ENCODE data around the gene NUP210L. TPM values are rescaled to one million over a fixed set of nuclear protein-coding genes. Genes with fewer than 3 reads are reported as not detected.

The NUP210L gene
- total and polyA plus RNA-seq, 9 of the 15 experiments (the other 6 are each of a cell fraction or from before 2014, with no cell fraction given) = 0.01 to 0.04 TPM; not detected in 7

- TF ChIP-seq ZNF407 (IDR thresholded peaks at IDR 0.05; ENCODE audit: low read depth) = no peak
- peak; percentile 89 for TF ChIP-seq KDM5B (IDR thresholded peaks at IDR 0.05; ENCODE audit: insufficient replicate concordance, low read depth, low read length)
- TF ChIP-seq ZNF764 (CRISPR knock-in tag; IDR thresholded peaks at IDR 0.05; ENCODE audit: low read depth) = no peak
- no peak for TF ChIP-seq SMAD3 (CRISPR knock-in tag; conservative IDR thresholded peaks at IDR 0.05)
- TF ChIP-seq PHF8 (IDR thresholded peaks at IDR 0.05; ENCODE audit: borderline replicate concordance, low read length) = peak; percentile 92; the same call in 1 of the 2 replicates
- no peak for TF ChIP-seq XRCC3 (IDR thresholded peaks at IDR 0.05)
- TF ChIP-seq TEAD4 (IDR thresholded peaks at IDR 0.05; ENCODE audit: low read length) = no peak
- 0 out of 2 replicates have a peak, but pooled peaks have one; percentile 74 for TF ChIP-seq TEAD4 (CRISPR knock-in tag; IDR thresholded peaks at IDR 0.05; ENCODE audit: borderline replicate concordance)
- TF ChIP-seq NFRKB (IDR thresholded peaks at IDR 0.05; ENCODE audit: low read depth) = peak; percentile 72; the same call in 1 of the 2 replicates
- no peak for TF ChIP-seq SP2 (IDR thresholded peaks at IDR 0.05; ENCODE audit: extremely low read depth, low read depth, low read length, poor library complexity, severe bottlenecking)
- 0 out of 2 replicates have a peak, but pooled peaks have one; percentile 18 for TF ChIP-seq ZNF592 (IDR thresholded peaks at IDR 0.05)
- TF ChIP-seq NONO (IDR thresholded peaks at IDR 0.05; ENCODE audit: low read depth in 2 of 2, low read length in 1 of 2) = peak in 1 of 2 experiments; percentile 22; a peak in 1 of 4 replicates
- no peak; the same call in 1 of the 2 replicates for TF ChIP-seq NR2C2 (CRISPR knock-in tag; IDR thresholded peaks at IDR 0.05)
- peak; percentile 69; the same call in 1 of the 2 replicates for TF ChIP-seq NR2C2 (tag; IDR thresholded peaks at IDR 0.05)
Observed at GRCh38 chr1:153977250-153978240, 177.3 kb downstream of the NUP210L start, which contains the start of gene JTB (continued).

Measured in K562 (cell line).